SKM-1 (cell line): Measurements from ENCODE around the gene PHLPP1.
"Not testable (repeated sequence)": the region's sequence is repeated elsewhere in the genome, so short reads cannot be mapped to it uniquely, and the experiment has no call there.

Experiments used
- DNase-seq: peaks from one replicate; lab custom pipeline; 2025; ENCODE audit not compliant: unreplicated experiment; lab: John Stamatoyannopoulos, UW

Gene PHLPP1

GRCh38 chr18:62715436-62715758 is at the start of gene PHLPP1:
Gene PHLPP1 (plus strand): TSS chr18:62715541. CDS start chr18:62715684, 143 bp downstream.
- no peak for DNase-seq

DNA sequence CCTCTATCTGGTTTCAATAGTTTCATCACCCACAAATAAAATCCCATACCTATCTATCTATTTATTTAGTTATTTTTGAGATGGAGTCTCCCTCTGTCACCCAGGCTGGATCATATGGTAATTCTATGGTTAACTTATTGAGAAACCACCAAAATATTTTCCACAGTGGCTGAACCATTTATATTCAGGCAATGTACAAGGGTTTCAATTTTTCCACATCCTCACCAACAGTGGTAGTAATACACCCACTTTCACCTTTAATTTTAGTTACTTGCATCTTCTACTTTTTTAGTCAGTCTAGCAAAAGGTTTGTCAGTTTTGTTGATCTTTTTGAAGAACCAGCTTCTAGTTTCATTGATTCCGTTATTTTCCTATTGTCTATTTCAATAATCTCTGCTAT is 46.1 kb upstream of the PHLPP1 start:
- no peak for DNase-seq

DNA sequence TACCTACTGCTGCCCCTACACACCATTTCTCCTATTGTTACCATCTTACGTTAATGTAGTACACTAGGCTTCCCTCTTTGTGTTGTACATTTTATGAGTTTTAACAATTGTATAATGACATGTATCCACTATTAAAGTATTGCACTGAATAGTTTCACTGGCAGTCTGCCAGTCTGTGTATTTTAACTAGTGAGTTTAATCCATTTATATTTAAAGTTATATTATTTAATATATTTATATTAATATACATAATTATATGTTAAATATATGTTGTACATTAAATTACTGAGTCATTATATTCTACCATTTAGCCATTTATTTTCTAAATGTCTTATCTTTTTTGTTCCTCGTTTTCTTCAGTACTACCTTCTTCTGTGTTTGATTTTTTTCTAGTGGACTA is 44.8 kb upstream of the PHLPP1 start:
- DNase-seq, result no peak

DNA sequence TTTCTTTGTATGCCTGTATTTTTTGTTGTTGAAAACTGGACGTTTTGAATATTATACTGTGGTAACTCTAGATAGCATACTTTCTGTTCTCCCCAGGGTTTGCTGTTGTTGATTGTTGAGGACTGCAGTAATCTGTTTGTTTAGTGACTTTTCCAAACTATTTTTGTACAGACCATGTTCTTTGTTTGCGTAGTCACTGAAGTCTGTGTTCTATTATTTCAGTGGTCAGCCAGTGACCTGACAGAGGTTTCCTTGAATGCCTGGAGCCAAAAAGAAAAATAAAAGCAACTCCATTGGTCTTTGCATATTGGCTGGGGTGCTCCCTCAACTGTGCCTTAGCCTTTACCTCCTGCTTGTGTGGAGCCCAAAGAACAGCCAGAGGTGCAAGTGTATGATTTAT is 42.7 kb upstream of the PHLPP1 start:
- DNase-seq, result no peak

GRCh38 chr18:62678847-62679485 is 36.4 kb upstream of the PHLPP1 start:
- DNase-seq, result no peak

DNA sequence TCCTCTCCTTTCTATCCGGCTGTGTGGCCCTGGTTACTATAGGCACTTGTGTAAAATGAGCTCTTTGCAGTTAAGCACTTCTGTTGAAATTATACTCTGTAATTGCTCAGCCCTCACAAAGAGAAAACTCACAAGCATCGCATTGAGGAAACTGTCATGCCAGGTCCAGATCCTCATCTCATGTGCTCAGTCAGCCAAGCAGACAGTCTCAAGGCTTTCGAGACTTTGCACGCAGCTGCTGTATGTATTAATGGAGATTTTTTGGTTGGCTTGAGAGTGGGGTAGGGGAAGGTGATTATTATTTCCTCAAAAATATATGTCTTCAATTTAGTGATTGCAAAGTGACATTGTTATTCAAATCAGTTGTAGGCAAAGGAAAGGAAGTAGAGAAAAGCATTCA is 33.0 kb upstream of the PHLPP1 start:
- no peak for DNase-seq

- no peak for DNase-seq
These were observed 31.4 kb upstream of the PHLPP1 start for GRCh38 chr18:62683935-62684334.

- DNase-seq, result no peak
These were observed 26.5 kb upstream of the PHLPP1 start for GRCh38 chr18:62688743-62689317.

DNA sequence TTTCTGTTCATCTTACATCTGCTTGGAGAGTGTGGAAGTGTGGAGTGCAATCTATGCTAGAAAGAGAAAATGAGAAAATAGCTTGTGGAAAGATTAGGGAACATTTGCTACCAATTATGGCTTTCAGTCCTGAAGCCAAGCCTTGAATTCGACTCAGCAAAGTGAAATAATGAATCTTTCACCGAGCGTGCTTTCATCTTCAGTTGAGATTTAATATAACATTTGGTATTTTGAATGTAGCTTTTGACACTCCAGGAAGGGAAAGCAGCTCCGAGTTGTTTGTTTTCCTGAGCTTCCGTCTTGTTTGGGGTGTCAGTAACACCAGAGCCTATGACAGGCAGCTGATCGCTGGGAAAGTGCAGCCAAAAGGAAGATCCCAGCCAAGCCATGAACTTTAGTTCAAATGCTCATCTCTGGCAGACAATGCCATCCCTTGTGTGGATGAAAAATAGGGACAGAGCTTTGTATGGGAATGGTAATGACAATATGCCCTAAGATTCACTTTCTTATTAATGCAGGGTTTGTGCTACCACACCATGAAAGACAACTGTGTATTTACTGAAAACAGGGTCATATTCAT is 25.0 kb upstream of the PHLPP1 start:
- DNase-seq, result no peak

GRCh38 chr18:62693659-62694058 is 21.7 kb upstream of the PHLPP1 start:
- no peak for DNase-seq

DNA sequence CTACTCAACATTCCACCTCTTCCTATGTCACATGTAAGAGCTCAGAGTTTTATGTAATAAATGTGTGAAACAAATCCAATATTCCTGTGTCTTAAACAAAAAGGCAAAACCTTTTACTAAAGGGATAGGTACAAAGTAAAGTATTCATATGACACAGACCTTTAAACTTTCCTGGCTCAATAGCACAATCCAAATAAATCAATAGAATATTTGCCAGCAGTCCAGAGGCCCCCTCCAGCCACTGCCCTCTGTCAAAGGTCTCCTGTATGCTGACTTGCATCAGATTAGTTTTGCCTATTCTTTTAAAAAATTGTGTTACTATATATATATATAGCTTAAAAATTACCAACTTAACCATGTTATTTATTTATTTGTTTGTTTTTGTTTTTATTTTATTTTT is 17.7 kb upstream of the PHLPP1 start:
- no peak for DNase-seq

GRCh38 chr18:62702259-62702658 is 13.1 kb upstream of the PHLPP1 start:
- DNase-seq, result no peak

DNA sequence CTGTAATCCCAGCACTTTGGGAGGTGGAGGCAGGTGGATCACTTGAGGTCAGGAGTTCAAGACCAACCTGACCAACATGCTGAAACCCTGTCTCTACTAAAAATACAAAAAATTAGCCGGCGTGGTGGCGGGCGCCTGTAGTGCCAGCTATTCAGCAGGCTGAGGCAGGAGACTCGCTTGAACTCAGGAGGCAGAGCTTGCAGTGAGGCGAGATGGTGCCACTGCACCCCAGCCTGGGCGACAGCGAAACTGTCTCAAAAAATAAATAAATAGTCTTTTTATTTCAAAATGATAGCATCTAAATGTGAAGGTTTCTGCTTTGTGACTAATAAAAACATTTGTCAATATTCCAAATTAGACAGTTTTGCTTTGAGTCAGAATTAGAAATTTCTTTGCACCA is 8.5 kb upstream of the PHLPP1 start:
- not testable (repeated sequence) for DNase-seq

DNA sequence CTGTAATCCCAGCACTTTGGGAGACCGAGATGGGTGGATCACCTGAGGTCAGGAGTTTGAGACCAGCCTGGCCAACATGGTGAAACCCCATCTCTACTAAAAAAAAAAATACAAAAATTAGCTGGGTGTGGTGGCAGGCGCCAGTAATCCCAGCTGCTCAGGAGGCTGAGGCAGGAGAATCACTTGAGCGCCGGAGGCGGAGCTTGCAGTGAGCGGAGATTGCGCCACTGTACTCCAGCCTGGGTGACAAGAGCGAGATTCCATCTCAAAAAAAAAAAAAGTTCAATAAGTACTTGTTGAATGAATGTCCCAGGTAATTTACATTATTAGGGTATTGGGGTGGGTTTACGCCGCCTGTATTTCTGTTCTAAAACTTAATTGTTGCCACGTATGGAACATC is 5.4 kb upstream of the PHLPP1 start:
- DNase-seq, result not testable (repeated sequence)

GRCh38 chr18:62710417-62710816 is 4.9 kb upstream of the PHLPP1 start:
- DNase-seq, result no peak

DNA sequence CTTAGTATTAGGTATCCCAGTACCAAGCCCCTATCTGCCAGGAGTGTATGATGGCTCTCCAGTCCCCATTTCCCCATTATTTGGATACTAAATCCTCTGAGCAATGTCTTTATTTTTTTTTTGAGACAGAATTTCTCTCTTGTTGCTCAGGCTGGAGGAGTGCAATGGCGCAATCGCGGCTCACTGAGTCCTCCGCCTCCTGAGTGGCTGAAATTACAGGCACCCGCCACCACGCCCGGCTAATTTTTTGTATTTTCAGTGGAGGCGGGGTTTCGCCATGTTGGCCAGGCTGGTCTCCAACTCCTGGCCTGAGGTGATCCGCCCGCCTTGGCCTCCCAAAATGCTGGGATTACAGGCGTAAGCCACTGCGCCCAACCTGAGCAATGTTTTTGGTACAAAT is 3.6 kb upstream of the PHLPP1 start:
- no peak for DNase-seq

- DNase-seq, result no peak
These were observed 1.6 kb upstream of the PHLPP1 start for GRCh38 chr18:62713651-62714247.

GRCh38 chr18:62714671-62715435 is 488 bp upstream of the PHLPP1 start:
- peak; percentile 99 for DNase-seq

DNA sequence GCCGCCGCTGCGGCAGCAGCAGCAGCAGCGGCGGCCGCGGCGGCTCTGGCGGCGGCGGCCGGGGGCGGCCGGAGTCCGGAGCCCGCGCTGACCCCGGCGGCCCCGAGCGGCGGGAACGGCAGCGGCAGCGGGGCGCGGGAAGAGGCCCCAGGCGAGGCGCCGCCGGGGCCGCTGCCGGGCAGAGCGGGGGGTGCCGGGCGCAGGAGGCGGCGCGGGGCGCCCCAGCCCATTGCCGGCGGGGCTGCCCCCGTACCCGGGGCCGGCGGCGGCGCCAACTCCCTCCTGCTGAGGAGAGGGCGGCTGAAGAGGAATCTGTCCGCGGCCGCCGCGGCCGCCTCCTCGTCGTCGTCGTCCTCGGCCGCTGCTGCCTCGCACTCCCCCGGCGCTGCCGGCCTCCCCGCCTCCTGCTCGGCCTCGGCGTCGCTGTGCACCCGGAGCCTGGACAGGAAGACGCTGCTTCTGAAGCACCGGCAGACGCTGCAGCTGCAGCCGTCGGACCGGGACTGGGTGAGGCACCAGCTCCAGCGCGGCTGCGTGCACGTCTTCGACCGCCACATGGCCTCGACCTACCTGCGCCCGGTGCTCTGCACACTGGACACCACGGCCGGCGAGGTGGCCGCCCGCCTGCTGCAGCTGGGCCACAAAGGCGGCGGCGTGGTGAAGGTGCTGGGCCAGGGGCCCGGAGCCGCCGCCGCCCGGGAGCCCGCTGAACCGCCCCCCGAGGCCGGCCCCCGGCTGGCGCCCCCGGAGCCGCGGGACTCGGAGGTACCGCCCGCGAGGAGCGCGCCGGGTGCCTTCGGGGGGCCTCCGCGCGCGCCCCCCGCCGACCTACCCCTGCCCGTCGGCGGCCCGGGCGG is 646 bp downstream of the PHLPP1 start:
- DNase-seq, result no peak

- DNase-seq, result no peak
These were observed 1.4 kb downstream of the PHLPP1 start for GRCh38 chr18:62716619-62717168.
